Pulmonary artery endothelial cell (primary cell): Measurements from ENCODE around the gene PEX16. TPM values are rescaled to one million over a fixed set of nuclear protein-coding genes. Genes with fewer than 3 reads are reported as not detected.

Source experiments
- DNase-seq: peaks from one replicate; pipeline ENCODE4 v3.0.0-alpha.2; 2011; ENCODE audit warnings: low read depth, low spot score
- total RNA-seq: library from RNA; depleted of rRNA; stranded (reverse); fragments of >200 nt; gene quantifications from 2 replicates; pipeline ENCODE4 v1.2.3, GENCODE V29; 2014

The PEX16 gene
- total RNA-seq, 1 donor from 2014 or later: 30.5 TPM

GRCh38 chr11:45899448-45900174 is 18.1 kb downstream of the PEX16 start:
- DNase-seq: peak; percentile 43

GRCh38 chr11:45899086-45899447 is 18.6 kb downstream of the PEX16 start:
- no peak for DNase-seq

DNA sequence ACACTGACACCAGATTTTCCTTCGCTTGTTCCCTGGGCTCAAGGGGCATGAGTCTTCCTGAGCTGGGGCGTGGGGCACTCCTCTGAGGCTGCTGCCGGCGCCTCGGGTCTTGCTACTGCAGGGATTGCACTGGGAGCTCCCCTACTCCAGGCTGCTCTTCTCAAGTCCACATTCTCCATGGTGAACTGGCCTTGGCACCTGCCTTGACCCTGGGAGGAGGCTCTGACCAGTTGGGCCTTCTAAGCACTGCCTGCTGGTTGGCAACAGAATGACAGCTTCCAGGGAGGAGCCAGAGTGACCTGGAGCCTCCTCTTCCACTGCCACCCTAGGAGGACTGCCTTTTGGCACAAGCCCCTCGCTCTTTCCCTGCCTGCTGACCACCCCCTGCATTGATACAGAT is 20.1 kb downstream of the PEX16 start:
- DNase-seq: no peak

- no peak for DNase-seq
Measured at GRCh38 chr11:45896422-45896984, 21.2 kb downstream of the PEX16 start.

DNA sequence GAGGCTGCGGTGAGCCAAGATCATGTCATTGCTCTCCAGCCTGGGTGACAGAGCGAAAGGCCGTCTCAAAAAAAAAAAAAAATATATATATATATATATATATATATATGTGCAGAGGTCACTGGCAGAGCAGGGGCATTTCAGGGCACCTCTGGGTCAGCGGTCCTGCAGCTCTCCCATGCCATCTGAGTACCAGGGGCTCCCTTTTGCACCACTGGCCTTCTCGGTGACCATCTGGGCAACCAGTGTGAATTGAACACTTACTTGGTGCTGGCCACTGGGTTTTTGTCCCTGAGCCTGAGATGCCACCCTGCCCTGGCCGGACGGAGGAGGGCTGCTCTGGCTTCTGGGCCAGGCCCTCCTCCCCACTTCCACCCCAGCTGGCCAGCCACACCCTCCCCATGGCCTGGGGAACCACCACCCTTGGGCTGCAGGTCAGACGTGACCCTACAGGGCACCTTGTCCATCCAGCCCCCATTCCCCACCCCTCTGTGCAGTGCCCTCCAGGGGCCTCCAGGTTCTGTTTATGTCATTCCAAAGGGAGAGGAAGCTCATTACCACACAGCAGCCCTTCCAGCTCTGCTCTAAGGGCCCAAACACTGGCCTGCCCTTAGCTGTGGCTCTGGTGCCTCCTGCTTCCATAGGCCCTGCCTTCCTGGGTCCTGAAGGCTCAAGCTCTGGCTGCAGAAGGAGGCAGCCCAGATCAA is 22.0 kb downstream of the PEX16 start:
- no peak for DNase-seq

DNA sequence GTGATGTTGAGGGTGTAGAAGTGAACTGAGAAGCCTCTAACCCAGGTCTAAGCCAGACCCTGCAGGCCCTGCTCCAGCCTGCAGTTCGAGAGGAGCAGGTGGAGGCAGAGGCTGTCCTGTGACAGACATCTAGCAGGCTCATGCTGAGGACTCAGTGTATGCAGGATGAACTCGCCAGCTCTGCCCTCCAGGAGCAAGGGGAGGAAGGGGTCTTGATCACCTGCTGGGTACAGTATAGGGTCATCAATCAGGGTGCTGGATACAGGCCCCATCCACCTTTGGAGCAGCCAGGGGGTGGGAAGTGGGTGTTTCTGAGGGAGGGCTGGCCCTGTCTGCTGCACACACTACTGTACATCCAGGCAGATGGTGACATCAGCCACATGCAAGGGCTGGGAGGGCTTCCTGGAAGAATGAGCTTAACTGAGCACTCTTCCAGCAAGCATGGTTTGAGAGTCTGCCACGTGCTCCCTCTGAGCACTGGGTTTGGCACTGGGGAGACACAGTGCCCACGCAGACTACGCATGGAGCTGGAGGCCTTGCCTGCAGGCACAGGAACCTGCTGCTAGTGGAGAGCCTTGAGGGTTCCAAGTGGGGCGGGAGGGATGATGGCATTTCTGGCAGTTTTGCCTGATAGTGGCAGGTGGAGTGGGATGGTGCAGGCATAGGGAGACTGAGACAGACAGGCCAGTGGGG is 23.0 kb downstream of the PEX16 start:
- DNase-seq: no peak

DNA sequence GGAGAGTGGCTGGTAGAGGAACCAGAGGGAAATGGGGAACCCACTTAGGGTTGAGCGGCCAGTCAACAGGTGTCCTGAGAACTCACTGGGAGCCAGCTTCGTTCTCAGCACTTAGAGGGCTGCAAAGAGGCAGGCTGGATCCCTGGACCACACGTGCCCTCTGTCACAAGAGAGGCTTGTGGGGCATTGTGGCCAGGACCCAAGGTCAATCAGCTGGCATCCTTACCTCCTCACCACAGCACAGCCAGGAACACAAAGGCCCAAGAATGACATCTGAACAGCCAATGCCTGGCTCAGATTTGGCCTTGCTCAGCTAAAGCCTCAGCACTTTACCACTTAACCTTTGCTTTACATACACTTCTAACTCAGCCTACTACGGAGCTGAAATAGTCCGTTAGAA is 24.8 kb downstream of the PEX16 start:
- no peak for DNase-seq

DNA sequence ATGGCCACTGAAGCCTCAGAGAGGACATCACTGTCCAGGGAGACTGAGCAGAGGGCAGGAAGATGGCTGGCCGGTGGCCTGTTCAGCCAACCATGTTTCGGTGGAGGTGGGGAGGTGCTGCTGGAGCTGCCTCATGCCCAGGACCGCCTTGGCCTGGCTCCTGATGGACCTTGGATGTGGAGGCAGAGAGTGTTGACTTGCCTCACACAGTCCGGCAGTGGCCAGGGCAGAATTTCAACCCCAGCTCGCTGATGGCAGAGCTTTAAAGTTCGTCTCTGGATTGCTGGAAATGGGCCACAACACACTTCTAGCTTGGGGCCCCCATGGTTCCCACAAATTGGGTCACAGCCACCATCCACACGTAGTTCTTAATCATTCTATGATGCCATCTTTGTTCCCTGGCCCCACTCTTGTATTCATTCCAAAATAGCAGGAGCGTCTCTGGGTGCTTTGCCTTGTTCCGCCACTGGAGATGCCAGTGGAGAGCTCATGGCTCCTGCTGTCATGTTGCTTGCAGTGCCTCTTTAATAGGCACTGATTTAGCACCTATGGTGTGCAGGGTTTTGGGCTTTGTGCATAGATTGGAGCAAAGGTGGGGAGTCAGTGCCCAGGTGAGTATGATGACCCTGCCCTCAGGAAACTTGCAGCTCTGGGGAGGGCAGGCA is 26.7 kb downstream of the PEX16 start:
- no peak for DNase-seq

GRCh38 chr11:45889966-45890365 is 27.7 kb downstream of the PEX16 start:
- DNase-seq: no peak

DNA sequence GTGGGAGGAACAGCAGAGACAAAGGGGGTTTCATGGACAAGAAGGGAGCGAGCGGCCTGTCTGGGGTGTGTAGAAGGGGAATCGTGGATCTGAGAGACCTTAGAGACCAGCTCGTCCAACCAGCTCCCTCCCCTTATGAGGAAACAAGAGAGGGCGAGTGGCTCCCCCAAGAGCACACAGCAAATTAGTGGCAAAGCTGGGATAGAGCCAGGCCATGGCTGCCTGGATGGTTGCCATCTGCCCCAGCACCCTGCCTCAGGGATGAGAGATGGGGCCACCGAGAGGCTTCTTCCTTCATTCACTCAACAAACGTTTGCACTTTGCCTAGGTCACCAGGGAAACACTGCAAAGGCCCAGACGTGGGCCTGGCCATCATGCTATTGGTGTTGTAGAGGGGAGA is 28.1 kb downstream of the PEX16 start:
- no peak for DNase-seq

DNA sequence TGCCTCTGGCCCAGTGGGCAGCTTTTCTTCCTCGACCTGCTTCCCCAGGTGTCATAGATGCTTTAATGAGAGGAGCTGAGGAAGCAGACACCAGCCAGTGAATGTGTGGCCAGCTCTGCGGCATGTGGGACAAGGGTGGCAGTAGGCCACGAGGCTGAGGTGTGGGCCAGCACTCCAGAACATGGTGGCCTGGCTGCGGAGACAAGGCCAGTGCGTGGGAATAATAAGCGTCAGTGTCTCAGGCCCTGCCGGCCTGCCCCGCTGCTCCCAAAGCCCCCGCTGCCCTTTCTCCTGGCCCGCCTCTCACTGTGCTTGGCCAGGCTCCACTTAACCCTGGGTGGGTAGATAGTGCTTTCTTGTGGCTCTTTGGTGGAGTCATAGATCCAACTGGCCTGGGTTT is 30.1 kb downstream of the PEX16 start:
- no peak for DNase-seq

DNA sequence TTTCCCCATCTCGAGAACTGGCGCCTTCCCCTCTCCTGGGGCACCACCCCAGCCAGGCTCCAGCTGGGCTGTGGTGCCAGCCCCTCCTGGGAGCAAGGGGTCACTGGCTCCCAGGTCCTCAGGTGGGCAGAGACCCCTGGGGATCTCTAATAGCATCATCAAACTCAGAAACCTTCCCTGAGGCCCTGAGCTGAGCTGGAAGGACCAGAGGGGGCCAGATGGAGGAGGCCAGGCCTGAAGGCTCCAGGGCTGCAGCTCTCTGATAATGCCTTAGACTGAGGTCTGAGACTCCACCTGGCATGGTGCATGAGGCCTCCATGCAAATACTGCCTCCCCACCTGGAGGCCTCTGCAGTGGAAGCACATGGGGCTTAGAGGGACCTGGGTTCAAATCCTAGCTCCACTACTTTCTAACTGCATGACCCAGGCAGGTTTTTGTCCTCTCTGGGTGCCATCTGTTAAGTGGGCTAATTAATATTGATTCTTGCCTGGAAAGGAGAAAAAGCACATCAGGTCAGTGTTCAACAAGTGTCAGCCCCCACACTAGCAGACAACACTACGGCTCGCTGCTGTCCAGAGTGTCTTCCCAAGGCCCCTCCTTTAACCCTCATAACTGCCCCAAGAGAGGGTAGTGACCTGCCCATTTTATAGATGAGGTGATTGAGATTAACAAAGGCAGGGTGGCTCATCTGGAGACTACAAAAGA is 30.7 kb downstream of the PEX16 start:
- DNase-seq: no peak

DNA sequence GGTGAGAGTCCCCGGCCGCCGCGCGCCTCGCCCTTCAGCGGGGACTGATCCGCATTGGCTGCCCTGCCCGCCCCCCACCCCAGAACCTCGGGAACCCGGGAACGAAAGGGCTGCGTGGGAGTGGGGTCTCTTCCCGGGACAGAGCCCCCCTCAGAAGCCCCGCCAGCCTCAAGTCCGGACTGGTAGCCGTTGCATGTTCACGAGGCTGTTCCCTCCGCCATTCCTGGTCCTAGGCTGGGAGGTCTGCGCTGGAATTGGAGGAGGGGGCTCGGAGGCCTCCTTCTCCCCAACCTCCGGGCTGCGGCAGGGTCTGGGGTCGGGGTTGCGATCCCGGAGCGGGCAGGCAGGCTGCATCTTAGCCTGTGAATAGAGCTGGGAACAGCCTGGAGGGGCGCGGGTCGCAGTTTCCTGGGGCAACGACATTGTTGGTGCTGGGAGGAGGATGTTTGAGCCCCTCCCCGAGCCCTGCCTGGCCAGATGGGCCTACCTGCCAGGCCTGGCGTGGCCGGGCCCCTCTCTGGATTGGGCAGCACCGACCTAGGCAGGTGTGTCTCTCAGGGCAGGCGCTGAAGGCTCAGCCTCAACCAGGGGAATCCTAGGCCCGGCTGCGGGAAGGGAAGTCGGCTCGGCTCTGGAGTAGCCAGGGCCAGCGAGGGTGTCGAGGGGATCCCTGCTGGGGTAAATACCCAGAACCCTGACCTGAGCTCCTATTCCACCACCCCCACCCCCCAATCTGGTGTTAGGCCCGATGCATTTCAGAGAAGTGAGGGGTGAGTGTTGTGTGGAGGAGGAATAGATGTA is 31.6 kb downstream of the PEX16 start:
- DNase-seq: no peak

GRCh38 chr11:45885274-45885920 is 32.3 kb downstream of the PEX16 start, which contains the start of gene MAPK8IP1:
TSS of gene MAPK8IP1 (plus strand) at chr11:45885651. CDS start at chr11:45885821, 170 bp downstream.
- no peak for DNase-seq

GRCh38 chr11:45884596-45885185 is 33.0 kb downstream of the PEX16 start:
- DNase-seq: no peak

GRCh38 chr11:45881708-45882368 is 35.8 kb downstream of the PEX16 start:
- DNase-seq: no peak

DNA sequence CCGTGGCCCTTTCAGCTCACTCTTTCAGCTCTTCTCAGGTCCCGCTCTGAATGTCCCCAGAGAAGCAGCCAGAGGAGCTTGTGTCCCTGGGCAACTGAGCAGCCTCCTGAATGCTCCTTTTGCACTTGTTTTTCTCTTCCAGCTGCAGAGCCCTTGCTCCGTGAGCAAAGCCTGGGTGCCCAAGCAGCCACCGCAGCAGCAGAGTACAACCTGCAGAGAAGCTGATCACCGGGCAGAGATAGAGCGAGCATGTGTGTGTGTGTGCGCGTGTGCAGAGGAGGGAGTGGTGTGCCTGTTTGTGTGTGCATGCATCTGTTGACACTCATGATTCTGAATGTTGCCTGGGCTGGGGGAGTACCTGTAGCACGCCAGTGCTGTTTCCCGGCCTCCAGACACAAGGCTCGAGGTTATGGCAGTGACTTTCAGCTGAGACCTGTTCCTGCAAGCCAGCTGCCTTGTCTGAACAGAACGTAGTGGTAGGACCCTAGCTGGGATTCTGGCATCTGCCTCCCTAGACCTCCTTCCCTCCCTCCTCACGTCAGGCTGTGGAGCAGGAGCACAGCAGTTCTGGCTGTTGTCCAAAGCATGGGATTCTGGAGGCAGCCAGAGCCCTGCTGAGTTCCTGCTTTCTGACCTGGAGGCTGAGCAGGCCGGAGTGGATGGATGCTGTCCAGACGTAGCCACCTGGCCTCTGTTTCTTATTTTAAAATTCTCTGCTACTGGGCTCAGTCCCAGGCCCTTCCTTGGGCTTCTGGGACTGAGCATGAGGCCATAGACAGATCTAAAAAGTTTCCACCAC is 36.7 kb downstream of the PEX16 start:
- DNase-seq: no peak
